Neural cell (in vitro differentiated cells): ENCODE data around the gene SKI.

Experiments
- EP300 ChIP-seq: fragments of 450-650 bp; conservative IDR thresholded peaks from 2 replicates; pipeline ENCODE4 v1.6.1; 2014; ENCODE audit warnings: antibody characterized with exemption, mild to moderate bottlenecking, moderate library complexity; ENCODE audit not compliant: poor library complexity, severe bottlenecking
- EZH2 ChIP-seq: fragments of 200-600, 300-800 bp; shearing (Covaris generic), sonication (generic); IDR thresholded peaks from 2 replicates; pipeline ENCODE4 v1.6.1; 2014; ENCODE audit warnings: antibody characterized with exemption, low read length, borderline replicate concordance, mild to moderate bottlenecking; ENCODE audit not compliant: insufficient read depth, poor library complexity, severe bottlenecking
- MXI1 ChIP-seq: fragments of 450-650 bp; conservative IDR thresholded peaks from 2 replicates; pipeline ENCODE4 v1.6.1; 2014; ENCODE audit warnings: antibody characterized with exemption, mild to moderate bottlenecking; ENCODE audit not compliant: poor library complexity, severe bottlenecking
- POLR2AphosphoS5 ChIP-seq: IDR thresholded peaks from 2 replicates; pipeline ENCODE4 v1.6.1; 2012
- RAD21 ChIP-seq: fragments of 450-650 bp; conservative IDR thresholded peaks from 2 replicates; pipeline ENCODE4 v1.6.1; 2014; ENCODE audit warnings: antibody characterized with exemption, mild to moderate bottlenecking, moderate library complexity
- SMC3 ChIP-seq: fragments of 450-650 bp; conservative IDR thresholded peaks from 2 replicates; pipeline ENCODE4 v1.6.1; 2014; ENCODE audit warnings: antibody characterized with exemption, mild to moderate bottlenecking, moderate library complexity; ENCODE audit not compliant: poor library complexity
- TAF1 ChIP-seq: IDR thresholded peaks from 2 replicates; pipeline ENCODE4 v1.6.1; 2012; ENCODE audit warnings: low read depth
- TF ChIP-seq, protein P1 (sequence below): fragments of 450-650 bp; IDR thresholded peaks from 2 replicates; pipeline ENCODE4 v1.5.1; 2014; ENCODE audit warnings: antibody characterized with exemption, mild to moderate bottlenecking, moderate library complexity; ENCODE audit not compliant: poor library complexity, severe bottlenecking
- TF ChIP-seq, protein P2 (sequence below): IDR thresholded peaks from 2 replicates; pipeline ENCODE4 v1.6.1; 2012; ENCODE audit warnings: borderline replicate concordance

DNA sequence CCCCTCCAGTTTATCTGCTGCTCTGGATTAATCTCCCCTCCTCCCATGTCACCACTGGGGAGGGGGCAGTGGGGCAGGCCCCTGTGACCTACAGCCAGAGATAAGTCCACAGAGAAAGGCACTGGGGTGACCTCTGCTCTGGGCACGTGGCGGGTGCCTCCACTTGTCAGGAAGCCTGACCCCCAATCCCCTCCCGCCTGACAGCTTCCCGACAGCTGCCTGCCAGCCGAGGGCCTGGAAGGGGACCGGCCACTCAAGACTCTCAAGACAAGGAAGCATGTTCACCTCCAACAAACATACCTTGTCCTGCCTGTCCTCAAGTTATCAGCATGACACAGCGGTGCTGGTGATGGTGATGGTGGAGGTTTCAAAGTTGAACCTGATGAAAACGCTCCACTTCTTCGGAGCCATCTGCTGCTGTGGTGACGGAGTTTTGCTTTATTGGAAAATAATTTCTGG, 30.4 kb upstream of the SKI start:
- TF ChIP-seq, protein P1, sequence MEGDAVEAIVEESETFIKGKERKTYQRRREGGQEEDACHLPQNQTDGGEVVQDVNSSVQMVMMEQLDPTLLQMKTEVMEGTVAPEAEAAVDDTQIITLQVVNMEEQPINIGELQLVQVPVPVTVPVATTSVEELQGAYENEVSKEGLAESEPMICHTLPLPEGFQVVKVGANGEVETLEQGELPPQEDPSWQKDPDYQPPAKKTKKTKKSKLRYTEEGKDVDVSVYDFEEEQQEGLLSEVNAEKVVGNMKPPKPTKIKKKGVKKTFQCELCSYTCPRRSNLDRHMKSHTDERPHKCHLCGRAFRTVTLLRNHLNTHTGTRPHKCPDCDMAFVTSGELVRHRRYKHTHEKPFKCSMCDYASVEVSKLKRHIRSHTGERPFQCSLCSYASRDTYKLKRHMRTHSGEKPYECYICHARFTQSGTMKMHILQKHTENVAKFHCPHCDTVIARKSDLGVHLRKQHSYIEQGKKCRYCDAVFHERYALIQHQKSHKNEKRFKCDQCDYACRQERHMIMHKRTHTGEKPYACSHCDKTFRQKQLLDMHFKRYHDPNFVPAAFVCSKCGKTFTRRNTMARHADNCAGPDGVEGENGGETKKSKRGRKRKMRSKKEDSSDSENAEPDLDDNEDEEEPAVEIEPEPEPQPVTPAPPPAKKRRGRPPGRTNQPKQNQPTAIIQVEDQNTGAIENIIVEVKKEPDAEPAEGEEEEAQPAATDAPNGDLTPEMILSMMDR = no peak
- TF ChIP-seq, protein P2, sequence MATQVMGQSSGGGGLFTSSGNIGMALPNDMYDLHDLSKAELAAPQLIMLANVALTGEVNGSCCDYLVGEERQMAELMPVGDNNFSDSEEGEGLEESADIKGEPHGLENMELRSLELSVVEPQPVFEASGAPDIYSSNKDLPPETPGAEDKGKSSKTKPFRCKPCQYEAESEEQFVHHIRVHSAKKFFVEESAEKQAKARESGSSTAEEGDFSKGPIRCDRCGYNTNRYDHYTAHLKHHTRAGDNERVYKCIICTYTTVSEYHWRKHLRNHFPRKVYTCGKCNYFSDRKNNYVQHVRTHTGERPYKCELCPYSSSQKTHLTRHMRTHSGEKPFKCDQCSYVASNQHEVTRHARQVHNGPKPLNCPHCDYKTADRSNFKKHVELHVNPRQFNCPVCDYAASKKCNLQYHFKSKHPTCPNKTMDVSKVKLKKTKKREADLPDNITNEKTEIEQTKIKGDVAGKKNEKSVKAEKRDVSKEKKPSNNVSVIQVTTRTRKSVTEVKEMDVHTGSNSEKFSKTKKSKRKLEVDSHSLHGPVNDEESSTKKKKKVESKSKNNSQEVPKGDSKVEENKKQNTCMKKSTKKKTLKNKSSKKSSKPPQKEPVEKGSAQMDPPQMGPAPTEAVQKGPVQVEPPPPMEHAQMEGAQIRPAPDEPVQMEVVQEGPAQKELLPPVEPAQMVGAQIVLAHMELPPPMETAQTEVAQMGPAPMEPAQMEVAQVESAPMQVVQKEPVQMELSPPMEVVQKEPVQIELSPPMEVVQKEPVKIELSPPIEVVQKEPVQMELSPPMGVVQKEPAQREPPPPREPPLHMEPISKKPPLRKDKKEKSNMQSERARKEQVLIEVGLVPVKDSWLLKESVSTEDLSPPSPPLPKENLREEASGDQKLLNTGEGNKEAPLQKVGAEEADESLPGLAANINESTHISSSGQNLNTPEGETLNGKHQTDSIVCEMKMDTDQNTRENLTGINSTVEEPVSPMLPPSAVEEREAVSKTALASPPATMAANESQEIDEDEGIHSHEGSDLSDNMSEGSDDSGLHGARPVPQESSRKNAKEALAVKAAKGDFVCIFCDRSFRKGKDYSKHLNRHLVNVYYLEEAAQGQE = no peak
- TF ChIP-seq POLR2AphosphoS5 (no peak), SMC3 (no peak), EP300 (no peak), TAF1 (no peak), EZH2 (no peak), RAD21 (no peak), MXI1 (no peak)
